ENCODE results near the gene PDILT.
"Not testable (repeated sequence)": the region's sequence is repeated elsewhere in the genome, so short reads cannot be mapped to it uniquely, and the experiment has no call there.

Gene PDILT

GRCh38 chr16:20320592-20320991, 83.9 kb downstream of the PDILT start:
- DNase-seq, result no peak

GRCh38 chr16:20320178-20320577, 84.4 kb downstream of the PDILT start:
- DNase-seq, result no peak

- DNase-seq, result no peak
Observed at GRCh38 chr16:20319406-20319805, 85.1 kb downstream of the PDILT start.

GRCh38 chr16:20318437-20318836, 86.1 kb downstream of the PDILT start:
- DNase-seq, result no peak

- DNase-seq, result no peak
Observed at GRCh38 chr16:20318006-20318405, 86.5 kb downstream of the PDILT start.

GRCh38 chr16:20317117-20317516, 87.4 kb downstream of the PDILT start:
- no peak for DNase-seq

- DNase-seq, result no peak
Observed at GRCh38 chr16:20316715-20317114, 87.8 kb downstream of the PDILT start.

- no peak for DNase-seq
Observed at GRCh38 chr16:20315764-20316163, 88.8 kb downstream of the PDILT start.

- no peak for DNase-seq
Observed at GRCh38 chr16:20314575-20314974, 90.0 kb downstream of the PDILT start.

- DNase-seq, result no peak
Observed at GRCh38 chr16:20313741-20314140, 90.8 kb downstream of the PDILT start.

GRCh38 chr16:20312536-20313095, 91.9 kb downstream of the PDILT start:
- DNase-seq, result not testable (repeated sequence)

GRCh38 chr16:20311548-20311947, 93.0 kb downstream of the PDILT start:
- DNase-seq, result no peak

- DNase-seq, result no peak
Observed at GRCh38 chr16:20310421-20311395, 93.8 kb downstream of the PDILT start.

- no peak for DNase-seq
Observed at GRCh38 chr16:20309786-20310185, 94.8 kb downstream of the PDILT start.

All from inflammatory macrophage treated with lipopolysaccharide for 4 hours (primary cell).